Loucy (cell line): ENCODE data around the gene ETFBKMT.
A peak's percentile ranks its signal among the peaks of the same experiment; 100 is the strongest.
"Not testable (repeated sequence)": the region's sequence is repeated elsewhere in the genome, so short reads cannot be mapped to it uniquely, and the experiment has no call there.

Source experiments
- H2AFZ ChIP-seq: fragments of 200-600 bp; sonication (generic); 2 replicates; pipeline ENCODE4 v1.6.0; 2016; ENCODE audit warnings: antibody characterized with exemption, mild to moderate bottlenecking, low read length, moderate library complexity
- H3F3A ChIP-seq: fragments of 200-600 bp; 2 replicates; pipeline ENCODE4 v1.6.0; 2016; ENCODE audit warnings: antibody characterized with exemption, low read depth, mild to moderate bottlenecking
- H3K27me3 ChIP-seq: fragments of 200-600 bp; sonication (generic); 2 replicates; pipeline ENCODE4 v1.6.1; 2014; ENCODE audit warnings: low read length, mild to moderate bottlenecking; ENCODE audit not compliant: insufficient read depth, poor library complexity, severe bottlenecking
- H3K36me3 ChIP-seq: fragments of 200-600 bp; sonication (generic); 2 replicates; pipeline ENCODE4 v1.6.1; 2016; ENCODE audit warnings: low read length; ENCODE audit not compliant: insufficient read depth
- H3K4me1 ChIP-seq: fragments of 200-600 bp; sonication (generic); 2 replicates; pipeline ENCODE4 v1.5.1; 2014; ENCODE audit warnings: low read length, mild to moderate bottlenecking; ENCODE audit not compliant: insufficient read depth, poor library complexity, severe bottlenecking
- H3K4me2 ChIP-seq: fragments of 200-600 bp; sonication (generic); 2 replicates; pipeline ENCODE4 v1.6.0; 2014; ENCODE audit warnings: antibody characterized with exemption, low read length, low read depth, mild to moderate bottlenecking; ENCODE audit not compliant: poor library complexity, severe bottlenecking
- H3K4me3 ChIP-seq: fragments of 200-600 bp; sonication (generic); 2 replicates; pipeline ENCODE4 v1.5.1; 2014; ENCODE audit warnings: low read length, mild to moderate bottlenecking, mixed read lengths; ENCODE audit not compliant: poor library complexity, severe bottlenecking
- H3K79me2 ChIP-seq: fragments of 200-600 bp; sonication (generic); 2 replicates; pipeline ENCODE4 v1.6.1; 2014; ENCODE audit warnings: low read length; ENCODE audit not compliant: insufficient read depth
- H3K9ac ChIP-seq: fragments of 200-600 bp; sonication (generic); 2 replicates; pipeline ENCODE4 v1.6.0; 2014; ENCODE audit warnings: mild to moderate bottlenecking, low read depth, low read length, moderate library complexity; ENCODE audit not compliant: poor library complexity, severe bottlenecking
- H3K9me2 ChIP-seq: fragments of 200-600 bp; sonication (generic); replicated peaks from 2 replicates; pipeline ENCODE4 v1.6.1; 2016; ENCODE audit warnings: low read depth, low read length, mixed read lengths
- H3K9me3 ChIP-seq: fragments of 200-600 bp; sonication (generic); 2 replicates; pipeline ENCODE4 v1.6.1; 2014; ENCODE audit warnings: mild to moderate bottlenecking, antibody characterized with exemption, low read length, low read depth; ENCODE audit not compliant: insufficient read depth
- H4K20me1 ChIP-seq: fragments of 200-600 bp; sonication (generic); 2 replicates; pipeline ENCODE4 v1.6.0; 2014; ENCODE audit warnings: antibody characterized with exemption, low read length, mild to moderate bottlenecking; ENCODE audit not compliant: insufficient read depth, poor library complexity, severe bottlenecking
- EZH2phosphoT487 ChIP-seq: fragments of 200-600 bp; IDR thresholded peaks from 2 replicates; pipeline ENCODE4 v1.6.1; 2018; ENCODE audit warnings: antibody characterized with exemption, mild to moderate bottlenecking, moderate library complexity, borderline replicate concordance
- TF ChIP-seq, protein P1 (sequence below): fragments of 200-600 bp; sonication (generic); conservative IDR thresholded peaks from 2 replicates; pipeline ENCODE4 v1.5.1; 2014; ENCODE audit warnings: mild to moderate bottlenecking, antibody characterized with exemption, low read length

ETFBKMT gene

DNA sequence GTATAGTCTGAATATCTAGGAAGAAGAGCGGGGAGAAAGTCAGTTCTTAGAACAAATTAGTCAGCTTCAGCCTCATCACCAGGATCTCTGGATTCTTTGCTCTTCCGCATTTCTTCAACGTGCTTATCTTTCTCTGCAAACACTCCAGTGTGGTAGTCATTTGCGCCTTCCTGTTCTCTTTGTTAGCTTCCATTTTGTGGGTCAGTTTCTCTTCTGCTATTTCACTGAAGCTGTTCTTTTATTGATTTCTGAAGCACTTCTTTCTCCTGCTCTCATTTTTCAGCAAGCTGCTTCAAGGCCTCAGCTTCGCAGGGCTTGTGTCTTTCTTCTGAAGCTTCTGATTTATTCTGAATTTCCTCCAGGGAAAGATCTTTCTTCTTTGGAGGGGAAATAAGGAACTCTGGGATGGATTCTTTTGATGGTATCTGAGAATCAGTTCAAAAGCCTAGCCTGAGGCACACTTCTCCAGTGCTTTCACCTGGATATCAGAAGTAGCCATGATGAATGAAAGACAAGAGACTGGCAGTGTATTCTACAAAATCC lies 55.9 kb downstream of the ETFBKMT start:
- H3K79me2 ChIP-seq = no peaks in the 10 kb centered on the region
- peak overlapping the region; percentile 68 for H2AFZ ChIP-seq
- no peaks in the 10 kb centered on the region for H3F3A ChIP-seq
- H3K9ac ChIP-seq = no peak overlapping the region
- H4K20me1 ChIP-seq = no peaks in the 10 kb centered on the region
- no peaks in the 10 kb centered on the region for H3K9me2 ChIP-seq
- H3K27me3 ChIP-seq = no peaks in the 10 kb centered on the region
- no peaks in the 10 kb centered on the region for H3K9me3 ChIP-seq
- H3K4me1 ChIP-seq = peaks cover 6% of the 10 kb centered on the region
- no peak overlapping the region for H3K4me2 ChIP-seq
- no peak overlapping the region for H3K4me3 ChIP-seq
- no peaks in the 10 kb centered on the region for H3K36me3 ChIP-seq
- no peak for TF ChIP-seq EZH2phosphoT487
- TF ChIP-seq, protein P1, sequence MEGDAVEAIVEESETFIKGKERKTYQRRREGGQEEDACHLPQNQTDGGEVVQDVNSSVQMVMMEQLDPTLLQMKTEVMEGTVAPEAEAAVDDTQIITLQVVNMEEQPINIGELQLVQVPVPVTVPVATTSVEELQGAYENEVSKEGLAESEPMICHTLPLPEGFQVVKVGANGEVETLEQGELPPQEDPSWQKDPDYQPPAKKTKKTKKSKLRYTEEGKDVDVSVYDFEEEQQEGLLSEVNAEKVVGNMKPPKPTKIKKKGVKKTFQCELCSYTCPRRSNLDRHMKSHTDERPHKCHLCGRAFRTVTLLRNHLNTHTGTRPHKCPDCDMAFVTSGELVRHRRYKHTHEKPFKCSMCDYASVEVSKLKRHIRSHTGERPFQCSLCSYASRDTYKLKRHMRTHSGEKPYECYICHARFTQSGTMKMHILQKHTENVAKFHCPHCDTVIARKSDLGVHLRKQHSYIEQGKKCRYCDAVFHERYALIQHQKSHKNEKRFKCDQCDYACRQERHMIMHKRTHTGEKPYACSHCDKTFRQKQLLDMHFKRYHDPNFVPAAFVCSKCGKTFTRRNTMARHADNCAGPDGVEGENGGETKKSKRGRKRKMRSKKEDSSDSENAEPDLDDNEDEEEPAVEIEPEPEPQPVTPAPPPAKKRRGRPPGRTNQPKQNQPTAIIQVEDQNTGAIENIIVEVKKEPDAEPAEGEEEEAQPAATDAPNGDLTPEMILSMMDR = no peak

DNA sequence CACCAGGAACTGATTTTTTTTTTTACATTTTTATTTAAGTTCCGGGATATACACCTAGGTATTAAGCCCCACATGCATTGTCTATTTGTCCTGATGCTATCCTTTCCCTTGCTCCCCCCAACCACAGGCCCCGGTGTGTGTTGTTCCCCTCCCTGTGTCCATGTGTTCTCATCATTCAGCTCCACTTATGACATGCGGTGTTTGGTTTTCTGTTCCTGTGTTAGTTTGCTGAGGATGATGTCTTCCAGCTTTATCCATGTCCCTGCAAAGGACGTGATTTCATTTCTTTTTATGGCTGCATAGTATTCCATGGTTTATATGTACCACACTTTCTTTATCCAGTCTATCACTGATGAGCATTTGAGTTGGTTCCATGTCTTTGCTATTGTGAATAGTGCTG lies 57.5 kb downstream of the ETFBKMT start:
- H3K9me3 ChIP-seq, H3K4me2 ChIP-seq, H3K4me3 ChIP-seq, H3F3A ChIP-seq, H3K36me3 ChIP-seq, H3K4me1 ChIP-seq, H3K27me3 ChIP-seq, H2AFZ ChIP-seq, H3K9me2 ChIP-seq, H4K20me1 ChIP-seq, H3K9ac ChIP-seq, H3K79me2 ChIP-seq: not testable (repeated sequence)

DNA sequence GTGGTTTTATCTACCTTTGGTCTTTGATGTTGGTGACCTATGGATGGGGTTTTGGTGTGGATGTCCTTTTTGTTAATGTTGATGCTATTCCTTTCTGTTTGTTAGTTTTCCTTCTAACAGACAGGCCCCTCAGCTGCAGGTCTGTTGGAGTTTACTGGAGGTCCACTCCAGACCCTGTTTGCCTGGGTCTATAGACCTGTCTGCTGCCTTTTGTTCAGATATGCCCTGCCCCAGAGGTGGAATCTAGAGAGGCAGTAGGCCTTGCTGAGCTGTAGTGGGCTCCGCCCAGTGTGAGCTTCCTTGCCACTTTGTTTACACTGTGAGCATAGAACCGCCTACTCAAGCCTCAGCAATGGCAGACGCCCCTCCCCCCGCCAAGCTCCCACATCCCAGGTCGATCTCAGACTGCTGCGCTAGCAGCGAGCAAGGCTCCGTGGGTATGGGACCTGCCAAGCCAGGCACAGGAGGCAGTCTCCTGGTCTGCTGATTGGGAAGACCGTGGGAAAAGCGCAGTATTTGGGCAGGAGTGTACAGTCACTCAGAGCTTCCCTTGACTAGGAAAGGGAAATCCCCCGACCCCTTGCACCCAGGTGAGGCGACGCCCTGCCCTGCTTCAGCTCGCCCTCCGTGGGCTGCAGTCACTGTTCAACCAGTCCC lies 59.2 kb downstream of the ETFBKMT start:
- H3K9ac ChIP-seq, H2AFZ ChIP-seq, H3K4me3 ChIP-seq, H3K4me1 ChIP-seq, H3K27me3 ChIP-seq, H4K20me1 ChIP-seq, H3K36me3 ChIP-seq, H3K9me2 ChIP-seq, H3K79me2 ChIP-seq, H3K9me3 ChIP-seq, H3K4me2 ChIP-seq, H3F3A ChIP-seq: not testable (repeated sequence)

DNA sequence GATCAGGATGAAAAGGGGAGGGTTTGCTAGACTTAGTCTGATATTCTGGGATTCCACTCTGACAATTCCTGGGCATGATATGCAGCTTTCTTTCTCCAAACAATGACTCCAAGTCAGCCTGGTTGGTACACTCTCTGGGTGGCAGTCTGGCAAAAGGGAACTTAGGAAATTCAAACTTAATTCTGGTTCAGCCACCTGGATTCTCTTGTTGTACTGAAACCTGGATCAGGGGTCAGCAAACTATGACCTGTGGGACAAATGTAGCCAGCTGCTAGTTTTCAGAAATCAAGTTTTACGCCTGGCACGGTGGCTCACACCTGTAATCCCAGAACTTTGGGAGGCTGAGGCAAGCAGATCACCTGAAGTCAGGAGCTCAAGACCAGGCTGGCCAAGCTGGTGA lies 63.1 kb downstream of the ETFBKMT start:
- Histone ChIP-seq H3F3A (no peaks in the 10 kb centered on the region), H3K27me3 (no peaks in the 10 kb centered on the region), H4K20me1 (no peaks in the 10 kb centered on the region), H3K9ac (no peak overlapping the region), H3K79me2 (no peaks in the 10 kb centered on the region), H3K4me1 (peaks cover 8% of the 10 kb centered on the region), H3K4me2 (no peak overlapping the region), H3K4me3 (no peak overlapping the region), H3K9me2 (no peaks in the 10 kb centered on the region), H3K9me3 (no peaks in the 10 kb centered on the region), H3K36me3 (no peaks in the 10 kb centered on the region), H2AFZ (no peak overlapping the region)
- TF ChIP-seq EZH2phosphoT487 = no peak
- TF ChIP-seq, protein P1 = no peak
